ENCODE measurements around the gene ERAL1.

Gene ERAL1

DNA sequence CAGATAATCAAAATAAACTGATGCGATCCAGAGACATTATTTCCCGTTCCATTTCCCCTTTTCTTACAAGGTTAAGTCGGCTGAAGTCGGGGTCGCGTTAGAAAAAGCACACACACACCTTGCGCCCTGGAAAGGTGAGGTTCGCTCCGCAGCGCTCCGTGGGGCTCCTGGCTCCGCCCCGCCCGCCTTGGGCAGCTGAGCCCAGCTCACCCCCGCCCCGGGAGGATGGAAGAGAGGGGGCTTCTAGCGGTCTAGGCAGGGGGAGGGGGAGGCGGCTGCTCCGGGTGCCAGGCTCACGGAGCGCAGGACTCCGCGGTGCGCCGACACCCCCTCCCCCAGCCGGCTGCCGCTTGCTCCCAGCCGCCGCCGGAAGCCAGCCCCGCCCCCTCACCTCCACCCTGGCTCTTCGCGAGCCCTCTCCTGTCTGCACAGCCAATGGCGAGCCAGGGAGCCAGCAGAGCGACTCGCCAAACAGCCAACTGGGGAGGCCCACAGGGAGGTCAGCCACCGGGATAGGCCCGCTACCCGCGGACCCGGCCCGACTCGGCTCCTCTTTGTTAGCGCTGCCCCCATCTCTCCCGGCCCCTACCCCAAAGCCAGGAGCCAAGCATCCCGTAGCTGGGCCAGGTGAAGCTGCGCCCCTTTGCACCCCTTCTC lies 42.6 kb upstream of the ERAL1 start:
- peak overlapping the region; percentile 96 for H4K8ac ChIP-seq (ENCODE audit: low read depth, low read length)
- H3K14ac ChIP-seq (ENCODE audit: low read length): peak overlapping the region; percentile 99
- peak overlapping the region; percentile 99 for H2AFZ ChIP-seq (ENCODE audit: insufficient read depth, low read length, poor library complexity)
- H3K4ac ChIP-seq (ENCODE audit: low read depth, low read length): peak overlapping the region; percentile 100
- no peak overlapping the region for H3K23ac ChIP-seq (ENCODE audit: low read length)
- H3K27me3 ChIP-seq (ENCODE audit: insufficient read depth, low read length): no peaks in the 10 kb centered on the region
- peaks cover 8% of the 10 kb centered on the region for H3K79me1 ChIP-seq (ENCODE audit: low read length)
- H2BK12ac ChIP-seq (ENCODE audit: low read length): peak overlapping the region; percentile 27
- peak overlapping the region; percentile 68 for H3K4me2 ChIP-seq (ENCODE audit: low read length)
- H3K27ac ChIP-seq (ENCODE audit: low read depth, low read length): peak overlapping the region; percentile 66
- peak overlapping the region; percentile 89 for H3K9ac ChIP-seq (ENCODE audit: low read length)
- peak overlapping the region; percentile 97 for H4K91ac ChIP-seq (ENCODE audit: low read depth, low read length)
- H3K9me3 ChIP-seq (ENCODE audit: insufficient read depth, low read depth, low read length): no peaks in the 10 kb centered on the region
- peak; percentile 96 to 97 for DNase-seq
- H3K4me3 ChIP-seq (ENCODE audit: low read depth, low read length): peak overlapping the region; percentile 94
- peak overlapping the region; percentile 47 for H2AK5ac ChIP-seq (ENCODE audit: low read length)
- H3K36me3 ChIP-seq (ENCODE audit: control insufficient read depth in 1 of 2, insufficient read depth in 2 of 2, low read length in 2 of 2): no peaks in the 10 kb centered on the region
- no CpG with 5 or more reads among the region's 47 CpGs for WGBS (ENCODE audit: extremely low coverage, insufficient coverage, insufficient read length)
- H3K79me2 ChIP-seq (ENCODE audit: control insufficient read depth, insufficient read depth, low read length, poor library complexity): peaks cover 6% of the 10 kb centered on the region
- H2BK120ac ChIP-seq (ENCODE audit: insufficient read depth, low read length, poor library complexity): peak overlapping the region; percentile 95
- H3K4me1 ChIP-seq (ENCODE audit: control insufficient read depth in 1 of 2, insufficient read depth in 2 of 2, low read length in 2 of 2): peaks cover 0 to 2% of the 10 kb centered on the region in 2 experiments
- H3K18ac ChIP-seq (ENCODE audit: low read length): peak overlapping the region; percentile 100
- H4K12ac ChIP-seq (ENCODE audit: low read depth, low read length): peak overlapping the region; percentile 99
- peak overlapping the region; percentile 93 for H2BK5ac ChIP-seq (ENCODE audit: low read depth, low read length, poor library complexity)

- Histone ChIP-seq H2BK120ac (ENCODE audit: insufficient read depth, low read length, poor library complexity) (peak overlapping the region; percentile 85), H3K14ac (ENCODE audit: low read length) (peak overlapping the region; percentile 84), H3K18ac (ENCODE audit: low read length) (peak overlapping the region; percentile 75), H3K4me2 (ENCODE audit: low read length) (peak overlapping the region; percentile 53), H3K4me1 (ENCODE audit: control insufficient read depth in 1 of 2, insufficient read depth in 2 of 2, low read length in 2 of 2) (peaks cover 0 to 2% of the 10 kb centered on the region in 2 experiments), H4K12ac (ENCODE audit: low read depth, low read length) (peak overlapping the region; percentile 99), H2AFZ (ENCODE audit: insufficient read depth, low read length, poor library complexity) (peak overlapping the region; percentile 91), H3K9me3 (ENCODE audit: insufficient read depth, low read depth, low read length) (no peaks in the 10 kb centered on the region), H3K23ac (ENCODE audit: low read length) (no peak overlapping the region), H2BK12ac (ENCODE audit: low read length) (peak overlapping the region; percentile 27), H3K4ac (ENCODE audit: low read depth, low read length) (peak overlapping the region; percentile 94), H3K79me1 (ENCODE audit: low read length) (peaks cover 8% of the 10 kb centered on the region), H2AK5ac (ENCODE audit: low read length) (peak overlapping the region; percentile 35), H3K27me3 (ENCODE audit: insufficient read depth, low read length) (no peaks in the 10 kb centered on the region), H4K91ac (ENCODE audit: low read depth, low read length) (peak overlapping the region; percentile 97), H3K79me2 (ENCODE audit: control insufficient read depth, insufficient read depth, low read length, poor library complexity) (peaks cover 6% of the 10 kb centered on the region), H2BK5ac (ENCODE audit: low read depth, low read length, poor library complexity) (no peak overlapping the region), H4K8ac (ENCODE audit: low read depth, low read length) (peak overlapping the region; percentile 96), H3K4me3 (ENCODE audit: low read depth, low read length) (peak overlapping the region; percentile 88), H3K36me3 (ENCODE audit: control insufficient read depth in 1 of 2, insufficient read depth in 2 of 2, low read length in 2 of 2) (no peaks in the 10 kb centered on the region), H3K9ac (ENCODE audit: low read length) (peak overlapping the region; percentile 74), H3K27ac (ENCODE audit: low read depth, low read length) (peak overlapping the region; percentile 66)
- peak in 1 of 2 donors; percentile 53 for DNase-seq
- whole genome bisulfite sequencing (ENCODE audit: extremely low coverage, insufficient coverage, insufficient read length): no CpG with 5 or more reads among the region's 10 CpGs
Measured at GRCh38 chr17:28812748-28813377, 42.0 kb upstream of the ERAL1 start.

GRCh38 chr17:28816540-28816939 lies 38.3 kb upstream of the ERAL1 start:
- no peaks in the 10 kb centered on the region for H3K9me3 ChIP-seq (ENCODE audit: insufficient read depth, low read depth, low read length)

DNA sequence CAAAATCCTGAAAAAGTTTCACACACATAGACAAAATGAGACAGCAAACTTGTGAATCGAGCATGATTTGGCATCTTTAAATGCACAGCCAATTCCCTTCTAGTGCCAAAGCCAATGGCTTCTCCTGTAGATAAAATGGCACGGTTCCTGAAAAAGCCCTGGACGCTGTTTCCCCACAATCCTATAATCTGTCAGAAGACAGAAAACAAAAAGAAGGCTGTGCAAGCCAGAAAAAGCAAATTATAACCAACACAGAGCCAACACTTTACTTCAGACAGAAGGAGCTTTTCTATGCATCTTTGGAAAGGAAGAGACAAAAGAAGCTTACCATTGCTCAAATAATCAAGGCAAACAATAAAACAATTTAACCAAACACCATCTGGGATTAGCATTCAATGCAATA lies 36.0 kb upstream of the ERAL1 start:
- Histone ChIP-seq H2BK12ac (ENCODE audit: low read length) (no peak overlapping the region), H4K8ac (ENCODE audit: low read depth, low read length) (no peak overlapping the region), H3K14ac (ENCODE audit: low read length) (no peak overlapping the region), H3K4ac (ENCODE audit: low read depth, low read length) (no peak overlapping the region), H3K4me1 (ENCODE audit: control insufficient read depth in 1 of 2, insufficient read depth in 2 of 2, low read length in 2 of 2) (peaks cover 0 to 2% of the 10 kb centered on the region in 2 experiments), H3K79me1 (ENCODE audit: low read length) (no peaks in the 10 kb centered on the region), H4K91ac (ENCODE audit: low read depth, low read length) (no peak overlapping the region), H3K9ac (ENCODE audit: low read length) (no peak overlapping the region), H2BK5ac (ENCODE audit: low read depth, low read length, poor library complexity) (no peak overlapping the region), H3K36me3 (ENCODE audit: control insufficient read depth in 1 of 2, insufficient read depth in 2 of 2, low read length in 2 of 2) (peaks cover 0 to 1% of the 10 kb centered on the region in 2 experiments), H3K27me3 (ENCODE audit: insufficient read depth, low read length) (no peaks in the 10 kb centered on the region), H4K12ac (ENCODE audit: low read depth, low read length) (no peak overlapping the region), H2BK120ac (ENCODE audit: insufficient read depth, low read length, poor library complexity) (no peak overlapping the region), H3K27ac (ENCODE audit: low read depth, low read length) (no peak overlapping the region), H2AFZ (ENCODE audit: insufficient read depth, low read length, poor library complexity) (no peak overlapping the region), H3K79me2 (ENCODE audit: control insufficient read depth, insufficient read depth, low read length, poor library complexity) (no peaks in the 10 kb centered on the region), H3K9me3 (ENCODE audit: insufficient read depth, low read depth, low read length) (no peaks in the 10 kb centered on the region), H2AK5ac (ENCODE audit: low read length) (no peak overlapping the region), H3K18ac (ENCODE audit: low read length) (no peak overlapping the region), H3K4me2 (ENCODE audit: low read length) (no peak overlapping the region), H3K4me3 (ENCODE audit: low read depth, low read length) (no peak overlapping the region), H3K23ac (ENCODE audit: low read length) (no peak overlapping the region)
- no CpG with 5 or more reads among the region's 3 CpGs for WGBS (ENCODE audit: extremely low coverage, insufficient coverage, insufficient read length)
- DNase-seq: no peak

More at GRCh38 chr17:28816540-28816939, 38.3 kb upstream of the ERAL1 start:
- WGBS (ENCODE audit: extremely low coverage, insufficient coverage, insufficient read length): no CpG with 5 or more reads among the region's 4 CpGs
- no peak for DNase-seq
- peaks cover 8% of the 10 kb centered on the region for H3K79me1 ChIP-seq (ENCODE audit: low read length)
- H3K4me3 ChIP-seq (ENCODE audit: low read depth, low read length): no peak overlapping the region
- H3K4me1 ChIP-seq (ENCODE audit: control insufficient read depth in 1 of 2, insufficient read depth in 2 of 2, low read length in 2 of 2): no peaks in the 10 kb centered on the region
- peaks cover 6% of the 10 kb centered on the region for H3K79me2 ChIP-seq (ENCODE audit: control insufficient read depth, insufficient read depth, low read length, poor library complexity)
- no peak overlapping the region for H4K91ac ChIP-seq (ENCODE audit: low read depth, low read length)
- H2BK120ac ChIP-seq (ENCODE audit: insufficient read depth, low read length, poor library complexity): no peak overlapping the region
- H3K9ac ChIP-seq (ENCODE audit: low read length): no peak overlapping the region
- H3K27me3 ChIP-seq (ENCODE audit: insufficient read depth, low read length): no peaks in the 10 kb centered on the region
- H2AK5ac ChIP-seq (ENCODE audit: low read length): no peak overlapping the region
- no peak overlapping the region for H3K4me2 ChIP-seq (ENCODE audit: low read length)
- no peak overlapping the region for H2BK5ac ChIP-seq (ENCODE audit: low read depth, low read length, poor library complexity)
- no peak overlapping the region for H3K27ac ChIP-seq (ENCODE audit: low read depth, low read length)
- H3K23ac ChIP-seq (ENCODE audit: low read length): no peak overlapping the region
- no peaks in the 10 kb centered on the region for H3K36me3 ChIP-seq (ENCODE audit: control insufficient read depth in 1 of 2, insufficient read depth in 2 of 2, low read length in 2 of 2)
- no peak overlapping the region for H3K18ac ChIP-seq (ENCODE audit: low read length)
- no peak overlapping the region for H2BK12ac ChIP-seq (ENCODE audit: low read length)
- no peak overlapping the region for H3K4ac ChIP-seq (ENCODE audit: low read depth, low read length)
- H2AFZ ChIP-seq (ENCODE audit: insufficient read depth, low read length, poor library complexity): no peak overlapping the region
- H4K8ac ChIP-seq (ENCODE audit: low read depth, low read length): no peak overlapping the region
- H4K12ac ChIP-seq (ENCODE audit: low read depth, low read length): no peak overlapping the region
- no peak overlapping the region for H3K14ac ChIP-seq (ENCODE audit: low read length)

All from trophoblast cell (in vitro differentiated cells and primary cell).